HG03108 (cell line): ENCODE results near the gene HOXC5.

Source experiments
- ATAC-seq: cut with Tn5 transposase; IDR thresholded peaks from one replicate; pipeline ENCODE4 v1.9.1; 2021; ENCODE audit warnings: moderate library complexity; ENCODE audit not compliant: unreplicated experiment

The HOXC5 gene

DNA sequence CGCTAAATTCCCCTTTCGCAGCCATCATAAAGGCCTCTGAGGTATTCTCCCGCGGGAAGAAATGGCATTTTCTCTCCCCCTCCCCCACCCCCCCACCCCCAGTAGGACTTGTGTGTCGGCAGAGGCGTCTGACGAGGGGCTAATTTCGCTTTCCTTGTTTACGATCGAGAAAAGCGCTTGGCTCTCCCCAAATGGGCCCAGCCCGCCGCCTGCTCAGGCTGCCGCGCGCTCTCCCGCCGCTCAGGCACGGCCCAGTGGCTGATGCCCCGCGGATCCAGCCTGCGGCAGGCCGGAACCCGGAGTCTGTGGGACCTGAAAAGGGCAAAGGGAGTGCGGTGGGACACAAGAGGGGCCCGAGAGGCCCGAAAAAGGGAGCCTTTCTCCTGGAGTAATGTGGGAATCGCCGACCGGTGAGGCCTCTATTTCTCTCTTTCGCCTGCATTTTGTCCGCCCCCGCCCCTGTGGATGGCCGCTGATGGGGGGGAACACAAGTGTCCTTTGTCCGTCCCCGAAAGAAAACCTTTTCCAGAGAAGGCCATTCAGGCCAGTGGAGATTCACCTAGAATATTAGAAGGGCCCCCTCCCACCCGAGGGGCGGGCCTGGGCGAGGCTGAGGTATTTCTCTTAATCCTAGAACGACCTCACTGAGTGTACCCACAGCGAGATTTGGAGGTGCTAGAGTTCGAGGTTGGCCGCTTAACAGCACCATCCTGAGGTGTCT, 13.6 kb upstream of the HOXC5 start:
- no peak for ATAC-seq

DNA sequence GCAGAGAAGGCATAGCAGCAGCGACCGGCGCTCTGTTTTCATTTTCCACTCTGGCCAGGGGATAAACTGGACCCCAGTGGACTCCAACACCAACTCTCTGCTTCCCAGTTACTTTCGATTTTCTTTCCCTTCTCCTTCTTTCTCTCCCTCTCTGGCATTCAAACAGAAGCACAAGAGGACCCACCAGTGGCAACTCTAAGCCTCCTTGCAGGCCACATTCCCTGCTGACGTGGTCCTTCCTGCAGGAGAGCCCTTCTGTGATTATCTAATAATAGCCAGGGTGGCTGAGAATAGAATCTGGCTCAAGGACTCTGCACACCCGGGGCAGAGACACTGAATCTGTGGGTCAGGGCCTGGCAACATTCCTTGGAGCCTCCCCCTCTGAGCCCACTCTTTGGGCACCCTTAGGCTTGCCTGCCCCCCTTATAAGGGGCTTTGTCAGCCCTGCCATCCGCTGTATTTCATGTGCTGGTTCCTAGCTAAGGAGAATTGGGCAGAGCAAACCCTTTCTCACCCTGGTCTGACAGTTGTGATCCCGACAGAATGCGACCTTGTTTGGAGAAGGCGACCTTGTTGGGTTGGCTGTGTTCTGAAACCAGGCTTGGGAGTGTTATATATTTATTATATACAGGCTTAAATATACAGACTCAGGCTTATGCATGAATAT, 12.8 kb upstream of the HOXC5 start:
- ATAC-seq, result no peak

DNA sequence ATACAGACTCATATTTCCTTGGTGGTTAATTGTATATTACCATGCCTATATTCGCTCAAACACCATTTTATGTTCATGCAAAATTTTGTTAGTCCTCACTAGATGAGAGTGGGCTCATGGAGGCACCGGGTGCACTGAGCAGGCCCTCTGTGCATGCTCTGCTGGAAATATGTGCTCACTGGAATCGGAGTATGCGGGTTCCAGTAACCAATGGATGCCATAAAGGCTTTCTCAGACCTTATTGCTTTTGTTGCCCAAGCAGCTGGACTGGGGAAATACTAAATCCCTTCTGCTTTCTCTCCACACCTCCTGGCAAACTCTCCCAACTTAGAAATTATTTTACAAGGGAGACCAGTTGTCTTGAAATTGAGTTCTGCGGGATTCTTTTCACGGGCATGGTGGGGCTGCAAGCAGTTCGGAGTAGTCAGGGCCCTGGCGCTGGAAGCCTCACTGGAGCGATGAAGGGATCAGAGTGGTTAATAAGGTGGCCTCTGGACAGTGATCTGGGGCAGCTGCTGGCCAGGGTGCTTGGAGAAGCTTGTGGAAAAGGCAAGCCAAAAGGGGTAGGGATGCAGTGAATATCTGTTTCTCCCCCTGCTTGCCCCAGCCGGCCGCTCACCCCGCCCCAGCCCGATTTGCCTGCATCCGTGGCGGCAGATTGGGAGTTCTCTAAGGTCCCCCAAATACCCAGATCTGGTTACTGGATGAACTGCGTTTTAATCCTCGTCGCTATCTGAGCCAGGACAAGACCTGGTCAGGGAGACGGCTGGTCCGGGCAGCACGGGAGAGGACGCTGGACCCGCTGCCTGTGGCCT, 12.1 kb upstream of the HOXC5 start:
- no peak for ATAC-seq

DNA sequence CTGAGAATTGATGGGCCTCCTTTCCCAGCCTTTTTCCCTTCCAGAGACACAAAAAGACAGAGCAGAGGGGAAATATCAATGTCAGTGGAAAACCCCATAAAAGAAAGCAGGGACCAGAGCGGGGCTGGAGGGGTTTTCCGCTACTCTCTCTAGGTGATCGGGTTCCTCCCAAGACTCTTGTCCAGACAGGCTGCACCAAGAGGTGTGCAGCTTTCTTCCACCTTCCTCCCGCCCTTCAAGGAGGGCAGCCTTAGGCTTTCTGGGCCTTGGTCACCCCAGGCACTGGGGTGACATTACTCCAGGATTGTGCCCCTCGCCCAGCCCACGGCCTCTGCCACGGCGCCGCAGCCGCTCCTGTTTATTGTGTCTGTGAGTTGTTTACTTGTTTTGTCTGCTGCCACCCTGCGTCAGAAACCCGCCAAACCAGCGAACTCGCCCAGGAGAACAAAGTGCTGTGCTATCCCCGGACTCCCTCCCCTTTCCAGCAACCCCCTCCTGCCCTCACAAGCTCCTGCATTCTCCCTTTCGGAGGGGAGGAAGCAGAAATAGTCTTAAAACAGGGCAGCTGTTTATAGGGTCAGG, 11.3 kb upstream of the HOXC5 start:
- ATAC-seq, result no peak

DNA sequence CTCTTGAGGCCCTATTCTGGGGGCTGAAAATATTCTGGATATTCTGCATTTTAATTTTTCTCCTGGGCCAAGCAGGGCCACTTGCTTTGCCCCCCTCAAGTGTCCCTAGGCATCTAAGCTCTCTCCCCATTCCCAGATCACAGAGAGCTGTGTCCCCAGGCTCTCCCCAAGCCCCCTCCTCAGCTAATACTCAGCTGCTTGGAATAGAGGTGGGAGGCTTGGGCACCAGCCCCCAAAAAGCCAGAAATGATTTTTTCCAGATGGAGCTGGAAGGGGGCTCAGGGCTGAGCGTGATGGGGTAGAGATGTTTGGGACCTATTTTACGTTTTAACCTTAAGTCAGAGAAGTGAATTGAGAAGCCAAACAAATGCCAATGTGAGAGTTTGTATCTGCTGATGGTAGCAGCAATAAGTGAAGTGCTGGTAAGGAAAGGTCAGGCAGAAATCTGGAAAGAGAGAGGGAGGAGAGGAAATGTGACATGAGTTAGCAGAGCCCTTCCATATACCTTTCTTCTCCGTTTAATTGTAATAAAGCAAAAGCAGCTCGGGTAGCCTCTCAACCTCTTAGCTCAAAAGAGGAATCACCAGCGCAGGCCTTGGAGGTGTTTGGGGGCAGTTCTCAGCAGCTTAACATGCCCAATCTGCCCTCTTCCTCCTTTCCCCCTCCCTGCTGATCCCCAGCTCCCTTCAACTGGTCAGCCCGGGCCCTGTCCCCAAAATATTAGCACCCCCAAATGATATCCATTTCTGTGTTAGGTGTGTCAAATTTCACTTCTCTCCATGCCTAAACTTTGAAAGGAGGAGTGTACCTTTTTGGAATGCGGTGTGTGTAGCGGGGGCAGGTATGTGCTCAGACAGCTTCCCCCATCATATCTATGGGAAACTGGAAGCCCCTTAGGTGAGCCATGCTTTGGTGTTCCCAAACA, 9.6 kb upstream of the HOXC5 start:
- no peak for ATAC-seq

DNA sequence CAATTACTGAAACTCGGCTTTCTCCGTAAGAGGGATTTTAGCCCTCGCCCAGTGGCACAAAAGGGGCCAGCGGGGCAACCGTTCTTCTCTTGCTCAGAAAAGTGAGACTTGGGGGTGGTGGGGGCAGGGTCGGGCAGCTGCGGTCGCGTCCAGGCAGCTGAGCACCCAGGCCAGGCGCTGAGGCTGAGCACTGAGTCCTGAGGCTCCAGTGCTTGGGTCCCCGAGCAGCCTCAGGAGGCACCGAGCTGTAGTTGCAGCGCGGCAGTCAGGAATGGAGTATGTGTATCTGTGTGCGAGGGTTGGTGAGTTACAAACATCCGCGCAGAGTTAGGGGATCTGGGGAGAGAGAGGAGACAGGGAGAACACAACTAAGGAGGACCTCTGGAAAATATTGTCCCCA, 8.7 kb upstream of the HOXC5 start:
- ATAC-seq, result no peak

DNA sequence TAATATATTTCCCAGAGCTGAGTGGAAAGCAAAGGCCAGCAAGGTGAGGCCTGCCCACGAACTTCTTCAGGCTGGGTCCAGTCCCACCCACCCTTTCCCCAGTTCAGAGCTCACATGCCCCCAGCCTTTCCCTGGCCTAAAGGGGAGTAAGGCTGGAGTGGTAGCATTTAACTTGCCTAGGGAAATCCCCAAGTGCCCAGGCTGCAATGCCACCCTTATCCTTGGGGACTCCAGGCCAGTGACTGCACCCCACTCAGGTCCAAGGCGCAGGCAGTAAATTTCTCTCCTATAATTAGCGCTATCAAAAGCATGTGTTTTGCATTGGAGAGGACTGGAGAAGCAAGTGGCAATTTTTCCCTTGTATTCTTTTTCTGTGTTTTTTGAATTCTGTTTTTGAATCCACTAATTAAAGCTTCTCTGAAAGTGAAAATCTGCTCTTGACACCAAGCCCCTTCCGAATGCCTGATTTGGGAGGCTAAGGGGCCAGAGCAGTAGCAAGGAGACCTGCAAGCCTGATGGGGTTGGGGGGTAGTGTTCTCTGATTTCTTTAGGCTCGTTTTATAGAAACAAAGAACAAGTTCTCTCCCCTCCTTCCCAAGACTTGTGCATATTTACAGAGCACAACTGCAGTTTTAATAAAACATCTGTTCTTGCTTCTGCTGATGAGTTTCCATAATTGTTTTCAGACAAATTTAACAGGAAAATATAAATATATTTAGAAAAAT, 8.1 kb upstream of the HOXC5 start:
- no peak for ATAC-seq

DNA sequence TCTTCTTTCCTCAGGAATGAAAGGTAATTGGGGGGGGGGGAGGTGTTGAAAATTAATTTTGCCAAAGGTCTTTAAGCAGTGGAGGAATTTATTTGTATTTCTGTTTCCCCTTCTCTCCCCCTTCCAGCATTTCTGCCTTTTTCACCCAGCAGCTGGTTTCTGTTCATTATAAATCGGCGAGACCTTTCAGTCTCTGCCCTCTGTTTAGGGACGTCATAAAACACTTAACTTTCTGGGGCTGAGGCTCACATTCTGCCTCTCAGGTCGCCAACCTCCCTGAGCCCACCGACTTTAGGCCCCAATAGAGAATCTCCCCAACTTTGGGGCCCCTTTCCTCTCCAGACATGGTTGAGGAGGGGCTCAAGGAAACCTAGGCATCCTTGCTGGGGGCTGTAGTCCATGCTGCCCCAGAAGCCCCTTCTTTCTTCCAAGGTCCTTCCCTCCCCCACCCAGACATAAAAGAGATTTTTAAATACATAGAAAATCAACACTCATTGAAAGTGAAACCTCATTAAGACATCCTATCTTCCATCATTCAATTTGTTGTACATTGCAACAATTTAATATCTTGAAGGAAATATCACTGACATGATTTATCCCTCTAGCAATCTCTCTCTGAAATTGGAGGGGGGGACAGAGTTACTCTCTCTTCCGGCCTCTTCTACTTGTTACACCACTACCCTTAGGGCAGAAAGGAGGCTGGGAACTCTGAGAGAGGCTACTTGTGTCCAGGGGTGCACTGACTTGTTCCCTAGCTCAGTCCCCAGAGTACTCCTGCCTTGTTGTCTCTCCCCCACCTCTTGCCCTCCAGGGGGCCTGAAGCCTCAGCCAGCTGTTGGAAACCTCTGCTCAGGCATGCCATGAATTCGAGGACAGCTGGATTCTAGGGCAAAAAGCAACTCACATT, 7.1 kb upstream of the HOXC5 start:
- no peak for ATAC-seq

DNA sequence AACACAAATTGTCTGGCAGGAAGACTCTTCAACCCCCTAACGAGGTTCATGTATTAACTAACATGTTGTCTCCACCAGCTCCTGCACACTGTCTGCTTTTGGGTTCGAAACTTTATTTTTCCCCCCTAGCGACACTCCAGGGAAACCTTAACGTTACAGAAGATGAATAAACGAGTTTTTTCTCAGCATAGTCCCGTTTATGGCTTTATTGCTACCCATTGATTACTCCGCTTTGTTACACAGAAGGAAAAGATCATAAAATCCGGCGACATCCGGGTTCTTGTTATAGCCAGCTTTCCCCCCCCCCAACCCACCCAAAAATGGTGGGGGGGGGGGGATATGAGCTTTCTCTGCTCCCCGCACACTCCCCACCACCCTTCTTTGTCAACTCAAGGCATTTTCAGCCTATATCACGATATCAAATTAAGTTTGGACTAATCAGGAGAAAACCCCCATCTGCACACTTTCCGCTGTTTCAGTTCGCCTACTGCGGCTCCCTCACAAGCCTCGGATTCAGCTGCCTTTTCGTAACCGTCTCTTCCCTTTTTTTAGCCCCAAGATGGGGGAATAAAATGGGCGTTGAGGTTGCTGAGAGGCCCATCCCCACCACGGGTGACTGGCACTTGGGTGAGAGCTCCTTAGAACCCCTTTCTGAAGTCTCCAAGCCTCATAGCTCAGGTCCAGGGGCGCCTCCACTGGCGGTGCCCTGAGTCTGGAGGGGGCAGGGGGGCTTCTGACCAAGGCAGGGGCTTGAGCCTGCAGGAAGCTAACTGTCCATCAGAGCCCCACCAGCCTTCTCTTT, 6.0 kb upstream of the HOXC5 start:
- ATAC-seq, result no peak

DNA sequence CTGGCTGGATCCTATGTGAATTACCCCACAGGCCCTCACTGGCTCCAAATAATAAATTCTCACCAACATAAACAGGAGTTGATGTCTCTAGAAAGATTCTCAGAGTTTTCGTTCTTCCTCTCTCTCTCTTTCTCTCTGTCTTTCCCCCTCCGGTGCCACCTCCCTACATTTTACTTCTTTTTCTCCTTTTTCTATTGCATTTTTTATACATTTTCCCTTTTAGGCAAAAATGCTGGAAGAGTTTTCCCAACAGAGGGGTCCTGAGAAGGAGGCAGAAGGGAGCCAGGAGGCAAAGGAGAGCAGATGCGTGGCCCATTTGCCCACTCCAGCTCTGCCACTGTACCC, 5.4 kb upstream of the HOXC5 start:
- ATAC-seq, result no peak

DNA sequence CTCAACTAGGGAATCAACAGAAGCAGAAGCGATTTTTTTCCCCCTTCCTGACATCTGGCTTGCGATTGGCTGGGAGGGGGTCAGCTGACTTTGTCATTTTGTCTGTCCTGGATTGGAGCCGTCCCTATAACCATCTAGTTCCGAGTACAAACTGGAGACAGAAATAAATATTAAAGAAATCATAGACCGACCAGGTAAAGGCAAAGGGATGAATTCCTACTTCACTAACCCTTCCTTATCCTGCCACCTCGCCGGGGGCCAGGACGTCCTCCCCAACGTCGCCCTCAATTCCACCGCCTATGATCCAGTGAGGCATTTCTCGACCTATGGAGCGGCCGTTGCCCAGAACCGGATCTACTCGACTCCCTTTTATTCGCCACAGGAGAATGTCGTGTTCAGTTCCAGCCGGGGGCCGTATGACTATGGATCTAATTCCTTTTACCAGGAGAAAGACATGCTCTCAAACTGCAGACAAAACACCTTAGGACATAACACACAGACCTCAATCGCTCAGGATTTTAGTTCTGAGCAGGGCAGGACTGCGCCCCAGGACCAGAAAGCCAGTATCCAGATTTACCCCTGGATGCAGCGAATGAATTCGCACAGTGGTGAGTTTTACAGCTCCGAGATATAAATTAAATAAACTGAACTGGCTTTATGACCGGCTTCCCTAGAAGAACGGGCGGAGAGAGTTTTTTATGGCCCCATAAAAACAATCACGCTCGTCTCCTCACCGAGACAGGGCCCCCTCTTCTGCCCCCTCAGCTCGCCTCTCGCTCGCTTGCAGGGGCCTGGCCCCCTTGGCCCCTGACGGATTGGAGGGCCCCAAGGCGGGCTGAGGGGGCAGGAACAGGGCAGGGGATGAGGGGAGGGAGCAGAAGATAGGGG, 4.3 kb upstream of the HOXC5 start, which contains the start of gene HOXC6:
TSS of gene HOXC6 (plus strand) at position 127 of the 888 bp plus-strand sequence. CDS start at position 209, 82 bp downstream.
- ATAC-seq, result no peak

DNA sequence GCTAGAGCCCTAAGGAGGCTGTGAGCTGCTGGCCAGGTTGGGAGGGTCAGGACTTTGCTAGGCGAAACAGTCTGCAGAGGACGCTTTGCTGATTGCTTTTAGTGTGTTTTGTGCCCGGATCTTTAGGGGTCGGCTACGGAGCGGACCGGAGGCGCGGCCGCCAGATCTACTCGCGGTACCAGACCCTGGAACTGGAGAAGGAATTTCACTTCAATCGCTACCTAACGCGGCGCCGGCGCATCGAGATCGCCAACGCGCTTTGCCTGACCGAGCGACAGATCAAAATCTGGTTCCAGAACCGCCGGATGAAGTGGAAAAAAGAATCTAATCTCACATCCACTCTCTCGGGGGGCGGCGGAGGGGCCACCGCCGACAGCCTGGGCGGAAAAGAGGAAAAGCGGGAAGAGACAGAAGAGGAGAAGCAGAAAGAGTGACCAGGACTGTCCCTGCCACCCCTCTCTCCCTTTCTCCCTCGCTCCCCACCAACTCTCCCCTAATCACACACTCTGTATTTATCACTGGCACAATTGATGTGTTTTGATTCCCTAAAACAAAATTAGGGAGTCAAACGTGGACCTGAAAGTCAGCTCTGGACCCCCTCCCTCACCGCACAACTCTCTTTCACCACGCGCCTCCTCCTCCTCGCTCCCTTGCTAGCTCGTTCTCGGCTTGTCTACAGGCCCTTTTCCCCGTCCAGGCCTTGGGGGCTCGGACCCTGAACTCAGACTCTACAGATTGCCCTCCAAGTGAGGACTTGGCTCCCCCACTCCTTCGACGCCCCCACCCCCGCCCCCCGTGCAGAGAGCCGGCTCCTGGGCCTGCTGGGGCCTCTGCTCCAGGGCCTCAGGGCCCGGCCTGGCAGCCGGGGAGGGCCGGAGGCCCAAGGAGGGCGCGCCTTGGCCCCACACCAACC, 3.1 kb upstream of the HOXC5 start:
- ATAC-seq, result no peak

DNA sequence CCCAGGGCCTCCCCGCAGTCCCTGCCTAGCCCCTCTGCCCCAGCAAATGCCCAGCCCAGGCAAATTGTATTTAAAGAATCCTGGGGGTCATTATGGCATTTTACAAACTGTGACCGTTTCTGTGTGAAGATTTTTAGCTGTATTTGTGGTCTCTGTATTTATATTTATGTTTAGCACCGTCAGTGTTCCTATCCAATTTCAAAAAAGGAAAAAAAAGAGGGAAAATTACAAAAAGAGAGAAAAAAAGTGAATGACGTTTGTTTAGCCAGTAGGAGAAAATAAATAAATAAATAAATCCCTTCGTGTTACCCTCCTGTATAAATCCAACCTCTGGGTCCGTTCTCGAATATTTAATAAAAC, 2.4 kb upstream of the HOXC5 start:
- no peak for ATAC-seq

DNA sequence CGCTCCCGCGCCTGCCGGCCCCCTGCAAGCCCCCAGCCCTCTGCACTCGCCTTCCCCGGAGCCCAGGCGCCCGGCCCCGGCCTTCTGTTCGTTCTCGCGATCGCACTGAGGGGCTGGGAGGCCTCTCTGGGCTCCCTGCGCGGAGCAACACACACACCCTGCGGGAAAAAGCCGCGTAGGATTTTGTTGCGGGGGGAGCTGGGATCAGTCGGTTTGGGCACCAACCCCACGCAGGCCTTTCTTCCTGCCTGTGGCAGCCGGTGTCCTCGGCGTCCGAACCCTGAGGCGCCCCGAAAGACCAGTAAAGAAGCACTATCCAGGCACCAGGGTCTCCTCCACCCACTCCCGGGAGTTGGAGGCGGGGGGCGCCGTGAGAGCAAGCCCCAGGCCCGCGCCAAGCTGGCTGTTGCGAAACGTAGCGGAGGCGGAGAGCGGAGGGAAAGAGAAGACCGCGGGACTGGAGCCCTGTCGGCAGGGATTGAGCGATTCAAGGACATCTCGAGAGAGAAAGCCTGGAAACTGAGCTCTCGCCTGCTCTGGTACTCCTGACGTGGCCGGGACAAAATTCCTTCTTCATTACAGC, 1.9 kb upstream of the HOXC5 start:
- no peak for ATAC-seq

DNA sequence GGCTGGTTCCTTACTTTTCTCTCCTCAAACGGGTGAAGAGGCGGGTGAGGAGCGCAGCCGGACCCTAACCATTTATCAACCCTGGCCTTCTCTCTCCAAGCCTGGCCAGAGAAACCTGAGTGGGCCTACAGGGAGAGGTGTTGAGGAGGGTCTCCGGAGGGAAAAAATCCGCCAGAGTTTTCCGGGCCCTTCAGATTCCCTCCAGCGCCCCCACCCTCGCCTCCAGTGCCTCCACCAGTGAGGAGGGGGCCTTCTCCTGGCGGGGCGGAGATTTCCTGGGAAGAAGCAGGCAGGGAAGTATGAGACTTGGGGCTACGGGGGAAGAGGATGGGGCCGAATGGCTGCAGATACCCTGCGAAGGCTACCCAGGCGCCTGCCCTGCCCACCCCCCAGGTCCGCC, 1.4 kb upstream of the HOXC5 start:
- ATAC-seq, result no peak
